Activated T-cell treated with anti-CD3 and anti-CD28 coated beads for 1 hour (primary cell): ENCODE measurements around the gene FAM236C.
"Not testable (repeated sequence)": the region's sequence is repeated elsewhere in the genome, so short reads cannot be mapped to it uniquely, and the experiment has no call there.

Source experiments
- DNase-seq: peaks from one replicate; pipeline ENCODE4 v3.0.0-alpha.2; 2020; ENCODE audit warnings: low read depth

FAM236C gene

DNA sequence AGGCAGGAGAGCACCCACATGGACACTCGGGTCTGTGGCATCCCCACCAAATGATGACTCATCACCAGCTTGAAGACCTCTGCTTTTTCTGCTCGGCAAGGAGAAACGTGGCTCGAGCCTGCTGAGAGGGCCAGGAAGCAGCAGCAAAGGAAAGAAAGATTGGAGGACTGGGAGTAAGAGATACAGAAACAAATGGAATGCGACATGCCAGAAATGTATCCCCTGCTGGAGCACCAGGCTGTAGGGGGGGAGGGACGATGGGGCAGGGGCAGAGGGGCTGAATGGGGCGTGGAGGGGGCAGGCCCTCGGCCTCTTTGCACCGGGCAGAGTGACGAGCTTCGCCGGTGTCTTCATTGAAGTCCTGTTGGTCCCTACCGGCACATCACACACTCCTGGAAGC is at the start of gene FAM236C:
Gene FAM236C, plus strand, starts transcription at position 301 of the 400 bp plus-strand sequence. CDS start 100 bp downstream, outside the sequence.
- DNase-seq = not testable (repeated sequence)

DNA sequence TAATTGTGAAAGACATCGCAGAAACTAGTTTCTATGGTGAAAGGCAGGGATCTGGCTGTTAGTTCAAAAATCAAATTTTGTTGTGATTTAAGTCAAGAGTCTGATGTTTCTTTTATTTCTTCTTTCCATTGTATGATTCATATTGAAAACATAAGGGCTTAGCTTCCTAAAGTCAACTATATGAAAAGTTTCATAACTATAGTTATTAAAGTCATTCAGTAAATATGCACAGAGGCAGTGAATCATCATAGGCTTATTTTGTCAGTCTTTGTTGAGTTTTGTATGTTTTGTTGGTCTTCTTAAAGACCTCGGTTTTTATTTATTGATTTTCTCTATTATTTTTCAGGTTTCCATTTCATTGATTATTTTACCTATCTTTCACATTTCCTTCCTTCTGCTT is 29.5 kb upstream of the FAM236C start:
- DNase-seq = not testable (repeated sequence)

DNA sequence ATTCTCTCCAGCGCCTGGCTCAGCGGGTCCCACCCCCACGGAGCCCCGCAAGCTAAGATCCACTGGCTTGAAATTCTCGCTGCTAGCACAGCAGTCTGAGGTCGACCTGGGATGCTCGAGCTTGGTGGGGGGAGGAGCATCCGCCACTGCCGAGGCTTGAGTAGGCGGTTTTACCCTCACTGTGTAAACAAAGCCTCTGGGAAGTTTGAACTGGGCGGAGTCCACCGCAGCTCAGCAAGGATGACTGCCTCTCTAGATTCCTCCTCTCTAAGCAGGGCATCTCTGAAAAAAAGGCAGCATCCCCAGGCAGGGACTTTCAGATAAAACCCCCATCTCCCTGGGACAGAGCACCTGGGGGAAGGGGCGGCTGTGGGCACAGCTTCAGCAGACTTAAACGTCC is 22.7 kb upstream of the FAM236C start:
- not testable (repeated sequence) for DNase-seq

DNA sequence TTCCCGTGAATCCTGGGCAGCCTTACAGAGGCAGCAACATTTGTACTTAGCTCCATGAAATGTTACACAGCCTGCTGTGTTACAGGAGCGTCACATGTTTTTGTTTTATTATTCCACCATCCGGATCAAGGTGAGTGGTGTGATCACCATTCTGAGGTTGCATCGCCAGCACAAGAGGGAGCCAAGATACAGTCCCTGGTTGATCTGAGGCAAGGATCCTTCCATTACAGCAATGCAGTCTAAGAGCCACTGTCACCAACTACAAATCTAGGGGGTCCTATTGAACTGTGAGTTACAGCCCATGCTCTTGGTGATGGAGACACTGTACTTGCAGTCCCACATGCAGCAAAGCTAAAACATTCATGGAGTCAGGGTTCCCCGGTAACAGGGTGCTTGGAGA is 3.7 kb downstream of the FAM236C start:
- not testable (repeated sequence) for DNase-seq

DNA sequence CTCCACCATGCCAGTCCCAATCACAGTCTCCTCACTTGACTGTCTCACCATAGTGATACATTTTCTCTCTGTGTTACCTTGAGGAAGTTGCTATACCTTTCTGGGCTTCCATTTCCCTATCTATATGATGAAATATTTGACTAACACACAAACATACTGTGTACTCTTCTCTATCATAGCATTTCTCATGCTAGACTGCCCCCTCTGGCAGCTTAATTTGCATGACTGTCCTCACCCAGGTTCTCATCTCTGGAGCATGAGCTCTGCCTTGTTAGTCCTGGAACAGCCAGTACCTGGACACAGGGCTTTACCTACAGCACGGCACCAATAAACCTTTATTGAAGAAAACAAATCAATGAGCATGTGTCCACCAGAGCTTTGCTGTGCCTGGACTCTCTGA is 19.9 kb downstream of the FAM236C start:
- not testable (repeated sequence) for DNase-seq

DNA sequence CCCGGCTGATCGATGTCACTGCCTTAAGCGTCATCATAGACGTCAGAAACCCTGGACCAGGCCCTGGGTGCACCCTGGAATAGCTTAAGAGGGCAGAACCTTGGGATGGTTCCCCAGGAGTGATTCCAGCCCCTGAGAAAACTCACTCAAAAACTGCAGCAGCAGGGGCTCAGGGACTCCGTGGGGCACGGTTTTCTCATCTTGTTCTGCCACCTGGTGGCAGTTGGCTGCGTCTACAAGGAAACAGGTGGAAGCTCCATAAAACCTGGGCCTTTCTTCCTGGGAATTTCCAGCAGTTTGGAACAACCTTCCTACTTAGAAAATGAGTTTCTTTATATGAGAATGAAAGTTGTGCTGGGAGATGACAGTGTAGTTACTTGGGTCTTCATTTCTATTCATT is 24.0 kb downstream of the FAM236C start:
- not testable (repeated sequence) for DNase-seq

DNA sequence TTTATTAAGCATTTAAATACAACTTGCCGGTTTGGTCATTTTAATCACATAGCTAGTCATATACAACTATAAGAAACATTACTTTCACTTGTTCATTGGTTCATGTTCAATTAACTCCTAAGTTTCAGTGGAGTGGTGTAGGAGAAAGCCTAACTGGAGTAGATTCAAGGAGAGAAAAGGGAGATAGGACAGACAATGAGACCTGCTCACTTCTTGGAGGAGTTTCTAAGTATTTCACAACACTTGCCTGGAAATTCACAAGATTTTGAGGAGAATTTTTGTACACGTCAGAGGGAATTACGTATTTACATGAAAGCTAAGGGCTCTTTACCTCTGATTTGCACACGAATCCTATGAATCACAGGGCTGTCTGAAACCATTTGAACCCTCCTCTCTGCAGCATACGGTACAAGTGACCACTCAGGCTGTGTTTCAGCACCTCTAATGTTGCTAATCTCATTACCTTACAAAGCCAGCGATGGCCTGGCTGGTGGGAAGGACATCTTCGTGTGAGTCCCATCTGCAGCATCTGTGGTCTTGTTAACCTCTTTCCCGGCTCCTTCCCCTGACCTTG is 24.6 kb downstream of the FAM236C start:
- not testable (repeated sequence) for DNase-seq

DNA sequence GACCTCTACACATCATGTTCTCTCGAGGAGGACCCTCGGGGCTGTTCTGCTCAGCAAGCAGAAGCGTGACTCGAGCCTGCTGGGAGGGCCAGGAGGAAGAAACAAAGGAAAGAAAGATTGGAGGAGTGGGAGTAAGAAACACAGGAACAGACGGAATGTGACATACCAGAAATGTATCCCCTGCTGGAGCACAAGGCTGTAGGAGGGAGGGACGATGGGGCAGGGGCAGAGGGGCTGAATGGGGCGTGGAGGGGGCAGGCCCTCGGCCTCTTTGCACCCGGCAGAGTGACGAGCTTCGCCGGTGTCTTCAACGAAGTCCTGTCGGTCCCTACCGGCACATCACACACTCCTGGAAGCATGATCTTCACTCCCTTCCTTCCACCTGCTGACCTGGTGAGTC is 25.5 kb downstream of the FAM236C start, which contains the start of gene FAM236A:
Gene FAM236A, plus strand, starts transcription at position 301 of the 400 bp plus-strand sequence. Its CDS starts 57 bp downstream, at position 358.
- DNase-seq = not testable (repeated sequence)

DNA sequence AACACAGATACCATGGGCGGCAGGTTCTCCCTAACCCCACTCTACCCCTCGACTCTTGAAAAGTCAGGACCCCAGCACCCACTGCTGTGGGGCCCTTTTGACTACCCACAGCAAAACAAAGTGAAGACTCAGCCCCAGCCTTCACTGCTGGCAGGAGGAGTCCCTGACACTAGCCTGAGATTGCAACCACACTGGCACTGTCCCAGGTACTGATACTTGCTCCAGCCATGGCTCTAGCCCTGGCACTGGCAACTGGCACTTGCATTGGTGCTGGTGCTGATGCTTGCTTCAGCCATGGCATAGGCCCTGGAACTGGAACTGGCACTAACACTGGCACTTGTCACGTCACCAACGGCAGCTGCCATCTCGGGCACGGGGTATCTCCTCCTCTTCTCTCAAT is 29.9 kb downstream of the FAM236C start:
- not testable (repeated sequence) for DNase-seq

DNA sequence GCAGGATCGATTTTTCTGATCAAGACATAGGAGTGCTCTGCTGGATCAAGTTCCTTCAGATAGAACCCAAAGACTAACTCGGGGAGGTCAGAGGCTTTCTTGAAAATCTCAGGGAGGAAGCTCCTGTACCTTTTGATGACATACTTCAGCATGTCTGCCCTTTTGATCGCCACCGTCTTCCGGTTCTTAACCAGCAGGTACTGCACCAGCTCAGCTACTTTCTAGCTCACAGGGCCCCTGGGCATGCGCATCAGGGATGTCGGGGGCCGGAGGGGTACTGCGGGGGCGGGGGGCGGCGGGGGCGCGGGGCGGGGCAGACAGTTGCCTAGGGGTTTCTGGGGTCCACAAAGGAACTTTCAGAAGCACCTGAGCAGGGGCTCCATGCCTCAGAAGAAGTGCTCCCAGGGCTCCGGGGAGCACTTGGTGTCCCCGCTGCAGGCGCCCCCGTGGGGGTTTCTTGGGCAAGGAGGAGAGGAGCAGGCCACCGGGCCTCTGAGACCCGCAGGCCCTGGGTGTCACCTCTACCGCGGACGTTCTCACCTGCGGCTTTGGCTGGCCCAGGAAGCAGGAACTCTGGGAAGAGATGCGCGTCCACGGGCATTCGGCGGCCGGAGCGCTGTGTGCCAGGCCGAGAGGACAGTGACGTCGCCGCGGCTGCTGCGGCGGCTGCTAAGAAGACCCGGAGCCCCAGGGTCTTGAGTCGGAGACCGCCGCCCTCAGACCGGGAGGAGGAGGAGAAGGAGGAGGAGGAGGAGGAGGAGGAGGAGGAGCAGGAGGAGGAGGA is 30.8 kb downstream of the FAM236C start:
- not testable (repeated sequence) for DNase-seq

DNA sequence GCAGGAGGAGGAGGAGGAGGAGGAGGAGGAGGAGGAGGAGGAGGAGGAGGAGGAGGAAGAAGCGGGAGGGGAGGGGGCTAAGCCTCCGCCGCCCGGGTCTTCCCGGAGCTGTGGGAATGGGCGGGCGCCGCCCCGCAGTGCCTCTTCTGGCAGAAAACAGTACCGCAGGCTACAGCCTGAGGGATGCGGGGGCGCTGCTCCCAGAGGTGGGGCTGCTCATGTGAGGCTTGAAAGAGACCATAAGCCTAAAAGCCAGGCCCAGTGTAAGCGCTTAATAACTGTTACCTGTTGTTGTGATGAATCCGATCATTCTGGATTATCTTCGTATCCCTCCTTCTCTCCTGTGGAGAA is 31.4 kb downstream of the FAM236C start, which contains the start of gene DMRTC1:
Gene DMRTC1, minus strand, starts transcription at position 19 of the 351 bp plus-strand sequence. CDS start 68,143 bp downstream, outside the sequence.
- DNase-seq = not testable (repeated sequence)

DNA sequence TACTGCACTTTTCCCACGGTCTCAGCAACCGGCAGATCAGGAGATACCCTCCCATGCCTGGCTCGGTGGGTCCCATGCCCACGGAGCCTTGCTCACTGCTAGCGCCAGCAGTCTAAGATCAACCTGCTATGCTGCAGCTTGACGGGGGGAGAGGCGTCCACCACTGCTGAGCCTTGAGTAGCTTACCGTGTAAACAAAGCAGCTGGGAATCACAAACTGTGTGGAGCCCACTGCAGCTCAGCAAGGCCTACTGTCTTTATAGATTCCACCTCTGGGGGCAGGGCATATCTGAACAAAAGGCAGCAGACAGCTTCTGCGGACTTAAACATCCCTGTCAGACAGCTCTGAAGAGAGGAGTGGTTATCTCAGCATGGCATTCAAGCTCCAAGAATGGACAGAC is 47.6 kb downstream of the FAM236C start:
- not testable (repeated sequence) for DNase-seq
